HepG2 (cell line): ENCODE measurements around the gene SEC31A. TPM values are rescaled to one million over a fixed set of nuclear protein-coding genes. Genes with fewer than 3 reads are reported as not detected.
A peak's percentile ranks its signal among the peaks of the same experiment; 100 is the strongest.

Experiments used
- EED ChIP-seq: sonication (generic); formaldehyde crosslinking; IDR thresholded peaks from 2 replicates; pipeline ENCODE4 v1.5.0; 2020; ENCODE audit warnings: mild to moderate bottlenecking, missing genetic modification reagents
- GTF2F1 ChIP-seq: fragments of 150-350 bp; IDR thresholded peaks from 2 replicates; pipeline ENCODE4 v1.6.1; 2014; ENCODE audit warnings: low read length
- HOXA3 ChIP-seq: sonication (generic); formaldehyde crosslinking; IDR thresholded peaks from 2 replicates; pipeline ENCODE4 v1.5.0; 2020; ENCODE audit warnings: missing genetic modification reagents
- JARID2 ChIP-seq: sonication (generic); formaldehyde crosslinking; IDR thresholded peaks from 2 replicates; pipeline ENCODE4 v1.8.1; 2023; ENCODE audit warnings: missing genetic modification reagents, inconsistent platforms; ENCODE audit not compliant: insufficient replicate concordance
- LRRFIP1 ChIP-seq: sonication (generic); formaldehyde crosslinking; conservative IDR thresholded peaks from 2 replicates; pipeline ENCODE4 v1.4.0; 2020; ENCODE audit warnings: missing genetic modification reagents
- NBN ChIP-seq: fragments of 450-650 bp; conservative IDR thresholded peaks from 2 replicates; pipeline ENCODE4 v1.6.1; 2017
- PHF21A ChIP-seq: sonication (generic); formaldehyde crosslinking; IDR thresholded peaks from 2 replicates; pipeline ENCODE4 v1.5.0; 2020; ENCODE audit warnings: mild to moderate bottlenecking, missing genetic modification reagents
- SKI ChIP-seq: fragments of 450-650 bp; IDR thresholded peaks from one replicate; pipeline ENCODE4 v1.6.1; 2018; ENCODE audit warnings: mild to moderate bottlenecking; ENCODE audit not compliant: partially characterized antibody
- STAG1 ChIP-seq: sonication (generic); formaldehyde crosslinking; IDR thresholded peaks from 2 replicates; pipeline ENCODE4 v1.4.0; 2020; ENCODE audit warnings: missing genetic modification reagents
- STAT5B ChIP-seq: sonication (generic); formaldehyde crosslinking; IDR thresholded peaks from 2 replicates; pipeline ENCODE4 v1.4.0; 2020; ENCODE audit warnings: missing genetic modification reagents
- SUZ12 ChIP-seq: fragments of 150-350 bp; IDR thresholded peaks from 2 replicates; pipeline ENCODE4 v1.6.1; 2014; ENCODE audit warnings: low read depth, low read length
- XBP1 ChIP-seq: sonication (generic); formaldehyde crosslinking; IDR thresholded peaks from 2 replicates; pipeline ENCODE4 v1.5.0; 2020; ENCODE audit warnings: missing genetic modification reagents
- ZBTB7A ChIP-seq: sonication (generic); formaldehyde crosslinking; IDR thresholded peaks from 2 replicates; pipeline ENCODE4 v1.8.0; 2022; ENCODE audit warnings: mild to moderate bottlenecking, missing genetic modification reagents
- ZNF33B ChIP-seq: sonication (generic); formaldehyde crosslinking; IDR thresholded peaks from 2 replicates; pipeline ENCODE4 v1.5.1; 2020; ENCODE audit warnings: mild to moderate bottlenecking, missing genetic modification reagents
- ZNF605 ChIP-seq: sonication (generic); formaldehyde crosslinking; IDR thresholded peaks from 2 replicates; pipeline ENCODE4 v1.8.0; 2022; ENCODE audit warnings: mild to moderate bottlenecking, missing genetic modification reagents
- polyA plus RNA-seq, 8 experiments: library from polyadenylated mRNA; depleted of rRNA in 3 of 8; stranded (reverse) in 7 of 8; unstranded in 1 of 8; fragments of >200 nt; fragmentation: Illumina TruSeq in 4 of 8; extraction: Trizol in 4 of 8; gene quantifications; 2 replicates each; pipeline versions ENCODE4 v1.2.1 to v1.2.3, GENCODE V29; 2011 to 2016; ENCODE audit warnings: low read depth in 4 of 8, missing spikeins in 1 of 8, mixed read lengths in 1 of 8; ENCODE audit not compliant: insufficient read depth in 1 of 8
- total RNA-seq, 5 experiments: library from RNA; depleted of rRNA; stranded (reverse); fragments of >200 nt; fragmentation: Illumina TruSeq; extraction: Trizol; gene quantifications; 2 replicates each; pipeline ENCODE4 v1.2.3, GENCODE V29; 2016; ENCODE audit warnings: low read depth in 1 of 5
- TF ChIP-seq, protein P1 (sequence below), 2 experiments: fragments of 450-650 bp in 1 of 2; sonication (generic) in 1 of 2; formaldehyde crosslinking in 1 of 2; IDR thresholded peaks; 2 replicates each; pipeline versions ENCODE4 v1.6.1 to v1.8.0; 2016 to 2022; ENCODE audit warnings: antibody characterized with exemption in 1 of 2, mild to moderate bottlenecking in 1 of 2, missing genetic modification reagents in 1 of 2
- TF ChIP-seq, protein P2 (sequence below): sonication (generic); formaldehyde crosslinking; IDR thresholded peaks from 2 replicates; pipeline ENCODE4 v1.5.1; 2020; ENCODE audit warnings: missing genetic modification reagents, mild to moderate bottlenecking, borderline replicate concordance

SEC31A gene
- total and polyA plus RNA-seq, 2 of the 13 experiments (the other 11 are each of a cell fraction or from before 2014, with no cell fraction given): 231 to 435 TPM

DNA sequence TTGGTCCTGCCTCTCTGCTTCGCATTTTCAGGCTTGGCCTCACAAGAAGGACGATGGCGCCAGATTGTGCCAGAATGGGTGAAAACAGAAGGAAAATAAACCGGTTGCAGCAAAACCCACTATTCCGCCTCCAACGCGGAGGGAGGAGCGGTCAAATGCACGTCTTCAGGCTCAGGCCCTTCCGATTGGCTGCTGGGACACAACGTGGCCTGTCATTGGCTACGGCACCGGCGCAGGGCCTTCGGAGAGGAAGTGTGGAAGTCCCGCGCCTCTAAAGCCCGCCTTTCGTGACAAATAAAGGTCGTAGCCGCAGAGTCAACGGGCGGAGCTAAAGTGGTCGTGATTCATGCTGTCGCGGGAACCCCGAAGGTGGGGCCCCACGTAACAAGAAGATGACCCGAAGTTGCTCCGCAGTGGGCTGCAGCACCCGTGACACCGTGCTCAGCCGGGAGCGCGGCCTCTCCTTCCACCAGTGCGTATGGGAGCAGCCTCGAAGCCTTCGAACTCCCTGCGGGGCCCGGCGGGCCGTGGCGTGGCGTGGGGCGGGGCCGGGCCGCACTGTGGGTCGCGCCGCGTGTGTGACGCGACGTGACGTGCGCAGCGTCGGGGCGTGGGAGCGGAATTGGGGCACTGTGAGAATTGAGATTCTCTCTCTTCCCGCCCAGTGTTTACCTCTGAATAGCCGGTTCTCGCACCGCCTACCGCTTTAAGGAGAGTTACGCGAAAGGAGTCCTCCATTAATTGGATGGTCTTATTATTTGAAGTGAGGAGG lies 9.6 kb upstream of the SEC31A start, which contains the start of gene THAP9 (continued):
- TF ChIP-seq, protein P1, sequence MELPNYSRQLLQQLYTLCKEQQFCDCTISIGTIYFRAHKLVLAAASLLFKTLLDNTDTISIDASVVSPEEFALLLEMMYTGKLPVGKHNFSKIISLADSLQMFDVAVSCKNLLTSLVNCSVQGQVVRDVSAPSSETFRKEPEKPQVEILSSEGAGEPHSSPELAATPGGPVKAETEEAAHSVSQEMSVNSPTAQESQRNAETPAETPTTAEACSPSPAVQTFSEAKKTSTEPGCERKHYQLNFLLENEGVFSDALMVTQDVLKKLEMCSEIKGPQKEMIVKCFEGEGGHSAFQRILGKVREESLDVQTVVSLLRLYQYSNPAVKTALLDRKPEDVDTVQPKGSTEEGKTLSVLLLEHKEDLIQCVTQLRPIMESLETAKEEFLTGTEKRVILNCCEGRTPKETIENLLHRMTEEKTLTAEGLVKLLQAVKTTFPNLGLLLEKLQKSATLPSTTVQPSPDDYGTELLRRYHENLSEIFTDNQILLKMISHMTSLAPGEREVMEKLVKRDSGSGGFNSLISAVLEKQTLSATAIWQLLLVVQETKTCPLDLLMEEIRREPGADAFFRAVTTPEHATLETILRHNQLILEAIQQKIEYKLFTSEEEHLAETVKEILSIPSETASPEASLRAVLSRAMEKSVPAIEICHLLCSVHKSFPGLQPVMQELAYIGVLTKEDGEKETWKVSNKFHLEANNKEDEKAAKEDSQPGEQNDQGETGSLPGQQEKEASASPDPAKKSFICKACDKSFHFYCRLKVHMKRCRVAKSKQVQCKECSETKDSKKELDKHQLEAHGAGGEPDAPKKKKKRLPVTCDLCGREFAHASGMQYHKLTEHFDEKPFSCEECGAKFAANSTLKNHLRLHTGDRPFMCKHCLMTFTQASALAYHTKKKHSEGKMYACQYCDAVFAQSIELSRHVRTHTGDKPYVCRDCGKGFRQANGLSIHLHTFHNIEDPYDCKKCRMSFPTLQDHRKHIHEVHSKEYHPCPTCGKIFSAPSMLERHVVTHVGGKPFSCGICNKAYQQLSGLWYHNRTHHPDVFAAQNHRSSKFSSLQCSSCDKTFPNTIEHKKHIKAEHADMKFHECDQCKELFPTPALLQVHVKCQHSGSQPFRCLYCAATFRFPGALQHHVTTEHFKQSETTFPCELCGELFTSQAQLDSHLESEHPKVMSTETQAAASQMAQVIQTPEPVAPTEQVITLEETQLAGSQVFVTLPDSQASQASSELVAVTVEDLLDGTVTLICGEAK (IDR thresholded peaks at IDR 0.05): no peak
- TF ChIP-seq, protein P1 (CRISPR knock-in tag; IDR thresholded peaks at IDR 0.05): peak; percentile 86
- TF ChIP-seq ZNF33B (CRISPR knock-in tag) (no peak), EED (CRISPR knock-in tag) (peak; percentile 87), SKI (no peak), SUZ12 (no peak), ZNF605 (peak; percentile 34; the same call in 1 of the 2 replicates), ZBTB7A (no peak; the same call in 1 of the 2 replicates), STAT5B (CRISPR knock-in tag) (no peak), NBN (no peak), PHF21A (CRISPR knock-in tag) (peak; percentile 60), LRRFIP1 (CRISPR knock-in tag) (no peak), STAG1 (CRISPR knock-in tag) (no peak; the same call in none of the 2 replicates), XBP1 (CRISPR knock-in tag) (no peak), GTF2F1 (0 out of 2 replicates have a peak, but pooled peaks have one; percentile 6), JARID2 (CRISPR knock-in tag) (no peak), HOXA3 (CRISPR knock-in tag) (peak; percentile 99)
- TF ChIP-seq, protein P2, sequence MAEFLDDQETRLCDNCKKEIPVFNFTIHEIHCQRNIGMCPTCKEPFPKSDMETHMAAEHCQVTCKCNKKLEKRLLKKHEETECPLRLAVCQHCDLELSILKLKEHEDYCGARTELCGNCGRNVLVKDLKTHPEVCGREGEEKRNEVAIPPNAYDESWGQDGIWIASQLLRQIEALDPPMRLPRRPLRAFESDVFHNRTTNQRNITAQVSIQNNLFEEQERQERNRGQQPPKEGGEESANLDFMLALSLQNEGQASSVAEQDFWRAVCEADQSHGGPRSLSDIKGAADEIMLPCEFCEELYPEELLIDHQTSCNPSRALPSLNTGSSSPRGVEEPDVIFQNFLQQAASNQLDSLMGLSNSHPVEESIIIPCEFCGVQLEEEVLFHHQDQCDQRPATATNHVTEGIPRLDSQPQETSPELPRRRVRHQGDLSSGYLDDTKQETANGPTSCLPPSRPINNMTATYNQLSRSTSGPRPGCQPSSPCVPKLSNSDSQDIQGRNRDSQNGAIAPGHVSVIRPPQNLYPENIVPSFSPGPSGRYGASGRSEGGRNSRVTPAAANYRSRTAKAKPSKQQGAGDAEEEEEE: 0 out of 2 replicates have a peak, but pooled peaks have one; percentile 63
